AG10803 (cell line): ENCODE data around the gene TUBGCP2.

ENCODE experiments used
- DNase-seq: peaks from one replicate; pipeline ENCODE4 v3.0.0; 2010; ENCODE audit warnings: low read depth
- H3K4me3 ChIP-seq: 2 replicates; pipeline ENCODE4 v1.5.1; 2011; ENCODE audit warnings: mild to moderate bottlenecking, low read length, control low read depth
- CTCF ChIP-seq: conservative IDR thresholded peaks from 2 replicates; pipeline ENCODE4 v1.5.1; 2011; ENCODE audit warnings: mild to moderate bottlenecking, low read length, control low read depth, inconsistent platforms

Gene TUBGCP2

GRCh38 chr10:133307776-133308420 lies 774 bp downstream of the TUBGCP2 start:
- peak; percentile 75 for TF ChIP-seq CTCF
- peak overlapping the region; percentile 92 for H3K4me3 ChIP-seq
- DNase-seq = peak; percentile 54

DNA sequence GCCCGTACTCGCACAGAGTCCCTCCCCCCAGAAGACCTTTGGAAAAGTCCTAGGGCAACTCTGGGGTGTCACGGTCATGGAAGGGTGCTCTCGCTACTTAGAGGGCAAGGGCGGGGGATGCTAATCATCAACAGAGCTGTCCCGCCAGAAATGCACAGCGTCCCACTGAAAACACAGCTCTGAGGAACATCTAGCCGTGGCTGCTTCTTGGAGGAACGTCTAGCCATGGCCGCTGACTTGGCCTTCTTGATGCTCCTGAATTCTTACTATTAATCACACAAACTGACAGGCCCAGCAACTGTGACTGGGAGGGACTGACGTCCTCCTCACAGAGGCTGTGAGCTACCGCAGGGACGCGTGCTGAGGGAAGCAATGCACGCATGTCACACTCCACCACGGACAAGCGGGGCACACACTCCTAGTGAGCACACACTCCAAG lies 1.7 kb downstream of the TUBGCP2 start:
- H3K4me3 ChIP-seq = peak overlapping the region; percentile 1; the same call in 1 of the 2 replicates
- no peak for DNase-seq
- no peak for TF ChIP-seq CTCF

DNA sequence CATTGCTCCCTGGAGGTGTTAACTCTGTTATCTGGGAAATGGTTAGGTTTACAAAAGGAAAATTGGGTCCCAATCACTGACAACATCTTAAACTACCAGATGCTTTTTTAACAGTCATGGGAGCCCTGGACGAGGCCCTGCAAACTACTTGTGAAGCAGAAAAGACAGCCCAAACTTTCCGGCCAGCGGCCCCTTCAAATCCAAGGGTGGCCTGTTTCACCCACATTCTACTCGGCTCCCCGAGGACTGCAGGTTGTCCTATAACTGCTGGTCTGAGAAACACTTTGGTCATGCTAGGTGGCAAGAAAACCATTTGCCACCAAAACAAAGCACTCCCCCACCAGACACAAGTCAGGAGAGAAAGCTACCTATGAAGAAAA lies 2.6 kb downstream of the TUBGCP2 start:
- no peak for DNase-seq
- H3K4me3 ChIP-seq = no peak overlapping the region
- TF ChIP-seq CTCF = no peak

DNA sequence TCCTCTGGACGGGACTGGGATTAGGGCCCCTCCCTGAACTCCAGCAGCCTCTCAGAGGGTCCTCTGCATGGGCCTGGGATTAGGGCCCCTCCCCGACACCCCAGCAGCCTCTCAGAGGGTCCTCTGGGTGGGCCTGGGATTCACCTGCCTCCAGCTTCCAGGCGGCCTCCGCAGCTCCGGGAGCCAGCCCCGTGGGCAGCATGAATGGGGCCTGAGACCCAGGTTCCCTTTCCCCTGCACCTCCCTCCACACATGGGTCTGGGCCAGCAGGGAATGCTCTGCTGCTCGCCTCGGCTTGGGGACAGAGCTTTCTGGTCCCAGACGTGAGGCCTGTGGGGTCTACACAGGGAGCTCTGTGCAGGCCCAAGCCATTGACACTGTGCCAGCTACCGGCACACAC lies 5.5 kb downstream of the TUBGCP2 start:
- no peak for TF ChIP-seq CTCF
- DNase-seq = no peak
- no peak overlapping the region for H3K4me3 ChIP-seq

- TF ChIP-seq CTCF = no peak
- DNase-seq = no peak
These were observed 6.4 kb downstream of the TUBGCP2 start for GRCh38 chr10:133302230-133302629.

DNA sequence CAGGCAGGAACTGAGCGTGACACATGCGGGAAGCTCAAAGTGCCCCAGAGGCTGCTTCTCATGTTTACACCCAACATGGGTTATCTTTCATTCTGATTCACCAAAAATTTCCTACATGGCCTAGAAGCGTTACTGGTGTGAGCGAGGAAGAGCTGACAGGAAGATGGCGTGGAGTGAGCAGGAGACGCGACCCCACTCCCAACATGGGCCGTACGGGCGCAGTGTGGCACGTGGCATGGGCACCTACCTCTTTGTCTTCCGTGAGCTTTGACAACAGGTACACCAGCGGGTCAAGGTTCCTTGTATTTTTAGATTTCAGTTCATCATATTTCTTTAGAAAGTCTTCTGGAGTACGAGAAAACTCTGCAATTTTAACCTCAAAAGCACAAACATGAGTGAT lies 8.9 kb downstream of the TUBGCP2 start:
- DNase-seq = no peak
- no peak for TF ChIP-seq CTCF

More at GRCh38 chr10:133302230-133302629, 6.4 kb downstream of the TUBGCP2 start:
- no peak overlapping the region for H3K4me3 ChIP-seq

GRCh38 chr10:133299224-133299623 lies 9.4 kb downstream of the TUBGCP2 start:
- DNase-seq = no peak
- no peak overlapping the region for H3K4me3 ChIP-seq
- TF ChIP-seq CTCF = no peak

More for the DNA sequence above, 8.9 kb downstream of the TUBGCP2 start:
- H3K4me3 ChIP-seq = no peak overlapping the region
